HUES64 (cell line): ENCODE measurements around the gene PLCB4.

Experiments used
- H3K27ac ChIP-seq: 2 replicates; pipeline ENCODE4 v1.7.0; 2013; ENCODE audit warnings: low read depth, low read length, inconsistent platforms
- H3K27me3 ChIP-seq: 2 replicates; pipeline ENCODE4 v1.6.1; 2013; ENCODE audit warnings: mild to moderate bottlenecking, low read length; ENCODE audit not compliant: insufficient read depth
- H3K36me3 ChIP-seq: 2 replicates; pipeline ENCODE4 v1.6.1; 2013; ENCODE audit warnings: mild to moderate bottlenecking, low read length; ENCODE audit not compliant: insufficient read depth
- H3K4me1 ChIP-seq: 2 replicates; pipeline ENCODE4 v1.6.1; 2013; ENCODE audit warnings: mild to moderate bottlenecking, low read length, moderate library complexity; ENCODE audit not compliant: insufficient read depth
- H3K4me3 ChIP-seq: 2 replicates; pipeline ENCODE4 v1.5.1; 2013; ENCODE audit warnings: mild to moderate bottlenecking, low read length, moderate library complexity
- H3K9ac ChIP-seq: 2 replicates; pipeline ENCODE4 v1.6.1; 2013; ENCODE audit warnings: mild to moderate bottlenecking, low read depth, low read length
- H3K9me3 ChIP-seq: 2 replicates; pipeline ENCODE4 v1.6.1; 2013; ENCODE audit warnings: low read depth, low read length; ENCODE audit not compliant: insufficient read depth
- WGBS: fragments of 150-250, 120-280 bp; methylation state at CpG from one replicate; pipeline ENCODE4 v1.1.7; 2013; ENCODE audit warnings: missing lambda C conversion rate; 5-methylcytosine and 5-hydroxymethylcytosine counted together

The PLCB4 gene

DNA sequence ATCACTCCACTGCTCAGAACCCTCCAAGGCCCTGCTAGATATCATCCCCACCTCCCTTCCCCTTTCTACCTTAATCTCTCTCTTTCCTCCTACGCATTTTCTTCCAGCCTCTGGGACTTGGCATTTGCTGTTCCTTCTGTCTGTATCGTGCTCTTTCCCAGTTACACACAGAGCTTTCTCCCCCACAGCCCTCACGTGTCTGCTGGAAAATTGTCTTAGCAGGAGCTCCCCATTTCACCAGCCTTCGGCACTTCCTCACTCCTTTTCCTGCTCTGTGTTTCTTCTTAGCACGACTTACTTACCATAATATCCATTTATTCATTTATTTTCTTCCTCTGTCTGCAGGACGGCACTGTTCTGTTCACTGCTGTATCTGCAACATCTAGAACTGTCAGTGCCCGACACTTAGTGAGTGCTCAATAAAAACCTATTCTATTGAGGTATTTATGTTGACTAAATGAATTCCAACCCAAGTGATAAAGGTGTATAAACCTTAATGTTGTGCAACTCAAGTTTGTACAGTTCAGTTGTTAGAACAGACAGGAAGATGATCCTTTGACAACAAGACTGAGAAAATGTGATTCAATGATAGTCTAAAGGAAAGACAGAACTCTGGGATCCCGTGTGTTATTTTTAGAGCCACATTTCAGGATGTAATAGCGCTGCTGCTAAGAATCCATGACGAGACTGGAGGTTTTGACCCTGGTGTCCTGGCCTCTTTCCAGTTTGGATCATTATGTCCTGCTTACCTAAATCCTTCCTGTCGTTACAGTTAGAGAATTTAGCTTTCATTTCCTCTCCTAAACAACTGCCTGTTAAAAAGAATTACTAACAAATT, 275.4 kb downstream of the PLCB4 start:
- no peak overlapping the region for H3K27ac ChIP-seq
- H3K9me3 ChIP-seq, result no peaks in the 10 kb centered on the region
- H3K36me3 ChIP-seq, result no peaks in the 10 kb centered on the region
- H3K27me3 ChIP-seq, result no peaks in the 10 kb centered on the region
- H3K4me3 ChIP-seq, result no peak overlapping the region
- 0 out of 2 replicates have a peak, but pooled peaks cover 3% of the 10 kb centered on the region for H3K4me1 ChIP-seq
- WGBS, result 91% methylated on average over 11 of the region's 11 CpGs
- H3K9ac ChIP-seq, result no peak overlapping the region

DNA sequence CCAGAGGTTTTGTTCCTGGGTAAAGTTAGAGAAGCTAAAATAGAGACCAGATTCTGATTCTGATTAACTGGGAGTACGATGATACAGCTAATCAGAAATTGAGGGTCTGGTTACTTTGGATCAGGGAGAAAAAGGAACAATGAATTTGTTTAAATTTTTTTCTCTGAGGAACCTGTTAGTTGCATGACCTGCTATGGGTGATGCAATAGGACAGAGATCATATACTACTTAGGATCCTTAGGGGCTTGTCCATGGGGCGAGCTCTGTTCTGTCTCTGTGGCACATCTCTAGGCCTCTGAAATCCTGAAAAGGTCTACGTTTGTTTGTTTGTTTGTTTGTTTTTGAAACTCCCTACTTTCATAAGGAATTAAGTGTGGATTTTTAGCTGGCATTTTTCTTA, 279.4 kb downstream of the PLCB4 start:
- Histone ChIP-seq H3K9me3 (no peaks in the 10 kb centered on the region), H3K27ac (no peak overlapping the region), H3K27me3 (no peaks in the 10 kb centered on the region), H3K4me3 (no peak overlapping the region), H3K4me1 (0 out of 2 replicates have a peak, but pooled peaks cover 3% of the 10 kb centered on the region), H3K36me3 (no peaks in the 10 kb centered on the region), H3K9ac (no peak overlapping the region)
- 91% methylated on average over 3 of the region's 3 CpGs for WGBS

- 91% methylated on average over 2 of the region's 2 CpGs for WGBS
- Histone ChIP-seq H3K4me1 (0 out of 2 replicates have a peak, but pooled peaks cover 3% of the 10 kb centered on the region), H3K36me3 (no peaks in the 10 kb centered on the region), H3K9me3 (no peaks in the 10 kb centered on the region), H3K9ac (no peak overlapping the region), H3K27ac (no peak overlapping the region), H3K27me3 (no peaks in the 10 kb centered on the region), H3K4me3 (no peak overlapping the region)
Measured at GRCh38 chr20:9348747-9349146, 279.9 kb downstream of the PLCB4 start.

- Histone ChIP-seq H3K9me3 (no peaks in the 10 kb centered on the region), H3K27me3 (no peaks in the 10 kb centered on the region), H3K4me3 (no peak overlapping the region), H3K36me3 (no peaks in the 10 kb centered on the region), H3K9ac (no peak overlapping the region), H3K4me1 (0 out of 2 replicates have a peak, but pooled peaks cover 3% of the 10 kb centered on the region), H3K27ac (no peak overlapping the region)
- 96% methylated on average over 4 of the region's 4 CpGs for WGBS
Measured at GRCh38 chr20:9349249-9349648, 280.4 kb downstream of the PLCB4 start.

DNA sequence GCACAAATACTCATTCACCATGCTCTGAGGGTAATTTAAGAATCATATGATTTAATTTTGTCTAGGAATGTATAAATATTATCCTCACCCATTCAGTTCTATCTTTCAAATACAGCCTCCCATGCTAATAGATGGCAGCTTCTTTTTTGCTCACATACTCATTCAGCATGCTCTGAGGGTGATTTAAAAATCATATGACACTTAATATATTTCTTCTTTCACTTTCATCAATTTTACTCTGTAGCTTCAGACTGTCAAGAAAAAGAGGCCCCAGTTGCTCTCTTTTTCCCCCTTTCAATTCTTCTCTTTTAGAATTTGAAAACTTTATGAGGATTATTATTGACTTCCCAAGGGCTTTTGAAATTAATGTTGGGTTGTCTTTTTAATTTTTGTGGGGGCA, 283.9 kb downstream of the PLCB4 start:
- Histone ChIP-seq H3K4me3 (no peak overlapping the region), H3K27me3 (no peaks in the 10 kb centered on the region), H3K9me3 (no peaks in the 10 kb centered on the region), H3K36me3 (no peaks in the 10 kb centered on the region), H3K9ac (no peak overlapping the region), H3K4me1 (0 out of 2 replicates have a peak, but pooled peaks cover 3% of the 10 kb centered on the region), H3K27ac (no peak overlapping the region)

DNA sequence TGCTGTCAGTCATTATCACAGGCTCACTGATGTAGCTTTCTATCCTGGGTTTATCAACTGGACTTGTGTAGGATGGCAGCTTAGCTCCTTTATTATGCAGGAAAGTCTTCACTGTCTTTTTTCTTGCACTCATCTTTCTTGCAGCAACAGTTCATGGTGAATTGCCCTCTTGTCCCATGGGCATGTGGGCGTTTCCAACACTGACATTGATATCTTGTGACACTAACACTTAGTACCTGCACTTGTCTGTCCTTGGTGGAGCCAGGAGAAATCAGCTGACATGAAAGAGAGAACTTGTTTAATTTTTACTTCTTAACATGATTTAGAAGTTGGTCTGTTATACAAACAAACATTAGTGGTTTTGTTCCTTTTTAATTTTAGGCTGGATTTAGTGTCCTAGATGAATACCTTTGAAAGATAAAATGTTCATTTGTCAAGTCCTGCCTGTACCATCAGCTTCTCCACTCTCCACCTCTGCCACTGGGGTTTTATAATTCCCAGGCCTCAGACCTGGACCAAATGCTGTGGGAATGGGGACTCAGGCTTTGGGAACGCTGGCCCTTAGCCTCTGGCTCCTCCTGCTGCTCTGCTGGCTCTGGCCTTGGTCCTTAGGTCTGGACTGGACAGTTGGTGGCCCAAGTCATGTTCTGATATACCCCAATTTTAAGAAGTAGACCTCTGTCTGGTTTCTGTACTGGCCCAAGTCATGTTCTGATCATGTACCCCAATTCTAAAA, 284.5 kb downstream of the PLCB4 start:
- 89% methylated on average over 2 of the region's 2 CpGs for WGBS
- H3K9ac ChIP-seq, result no peak overlapping the region

DNA sequence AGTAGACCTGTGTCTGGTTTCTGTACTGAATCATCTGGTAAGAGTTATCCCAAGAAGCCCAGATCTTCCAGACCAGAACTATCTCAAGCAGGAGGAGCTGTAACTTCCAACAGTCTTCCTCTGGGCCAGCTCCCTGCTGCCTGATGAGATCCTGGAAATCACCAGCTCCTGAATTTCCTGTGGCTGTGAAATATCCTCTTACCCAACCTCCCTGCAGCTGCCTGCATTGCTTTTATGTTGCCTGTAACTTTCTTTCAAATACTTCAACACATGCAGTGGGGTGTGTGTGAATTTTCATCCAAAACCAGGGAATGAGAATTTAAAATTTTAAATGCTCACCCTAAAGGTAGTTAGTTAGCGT, 285.0 kb downstream of the PLCB4 start:
- H3K36me3 ChIP-seq, result no peaks in the 10 kb centered on the region
- H3K27ac ChIP-seq, result no peak overlapping the region
- no peak overlapping the region for H3K4me3 ChIP-seq
- WGBS, result no CpG with 5 or more reads among the region's 1 CpG
- H3K4me1 ChIP-seq, result no peaks in the 10 kb centered on the region
- H3K27me3 ChIP-seq, result no peaks in the 10 kb centered on the region
- H3K9me3 ChIP-seq, result no peaks in the 10 kb centered on the region
- no peak overlapping the region for H3K9ac ChIP-seq

More for the DNA sequence above, 284.5 kb downstream of the PLCB4 start:
- Histone ChIP-seq H3K9me3 (no peaks in the 10 kb centered on the region), H3K4me3 (no peak overlapping the region), H3K4me1 (0 out of 2 replicates have a peak, but pooled peaks cover 3% of the 10 kb centered on the region), H3K36me3 (no peaks in the 10 kb centered on the region), H3K27me3 (no peaks in the 10 kb centered on the region), H3K27ac (no peak overlapping the region)

- no peaks in the 10 kb centered on the region for H3K4me1 ChIP-seq
- H3K27me3 ChIP-seq, result no peaks in the 10 kb centered on the region
- H3K9me3 ChIP-seq, result no peaks in the 10 kb centered on the region
- H3K9ac ChIP-seq, result no peak overlapping the region
- 100% methylated on average over 2 of the region's 2 CpGs for WGBS
- no peaks in the 10 kb centered on the region for H3K36me3 ChIP-seq
- H3K4me3 ChIP-seq, result no peak overlapping the region
- no peak overlapping the region for H3K27ac ChIP-seq
Measured at GRCh38 chr20:9354579-9354978, 285.7 kb downstream of the PLCB4 start.

DNA sequence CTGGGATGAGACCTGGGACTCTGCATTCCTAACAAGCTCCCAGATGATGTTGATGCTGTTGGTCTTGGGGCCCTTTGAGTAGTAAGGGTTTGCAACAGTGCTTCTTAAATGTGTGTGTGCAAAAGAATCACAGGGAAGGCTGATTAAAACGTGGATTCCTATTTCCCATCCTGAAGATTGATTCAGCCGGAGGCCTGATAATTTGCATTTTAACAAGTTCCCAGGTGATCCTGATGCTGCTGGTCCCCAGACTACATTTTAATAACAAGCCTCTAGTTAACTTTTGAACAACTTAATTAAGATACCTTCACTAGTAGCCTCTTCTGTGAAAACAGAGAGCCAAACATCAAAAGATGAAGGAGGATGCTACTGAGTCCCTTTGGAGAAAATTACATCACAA, 289.1 kb downstream of the PLCB4 start:
- Histone ChIP-seq H3K27ac (no peak overlapping the region), H3K4me1 (no peaks in the 10 kb centered on the region), H3K4me3 (no peak overlapping the region), H3K27me3 (no peaks in the 10 kb centered on the region), H3K9ac (no peak overlapping the region), H3K9me3 (no peaks in the 10 kb centered on the region), H3K36me3 (peaks cover 6% of the 10 kb centered on the region; the same call in 1 of the 2 replicates)
- 87% methylated on average over 2 of the region's 2 CpGs for WGBS

DNA sequence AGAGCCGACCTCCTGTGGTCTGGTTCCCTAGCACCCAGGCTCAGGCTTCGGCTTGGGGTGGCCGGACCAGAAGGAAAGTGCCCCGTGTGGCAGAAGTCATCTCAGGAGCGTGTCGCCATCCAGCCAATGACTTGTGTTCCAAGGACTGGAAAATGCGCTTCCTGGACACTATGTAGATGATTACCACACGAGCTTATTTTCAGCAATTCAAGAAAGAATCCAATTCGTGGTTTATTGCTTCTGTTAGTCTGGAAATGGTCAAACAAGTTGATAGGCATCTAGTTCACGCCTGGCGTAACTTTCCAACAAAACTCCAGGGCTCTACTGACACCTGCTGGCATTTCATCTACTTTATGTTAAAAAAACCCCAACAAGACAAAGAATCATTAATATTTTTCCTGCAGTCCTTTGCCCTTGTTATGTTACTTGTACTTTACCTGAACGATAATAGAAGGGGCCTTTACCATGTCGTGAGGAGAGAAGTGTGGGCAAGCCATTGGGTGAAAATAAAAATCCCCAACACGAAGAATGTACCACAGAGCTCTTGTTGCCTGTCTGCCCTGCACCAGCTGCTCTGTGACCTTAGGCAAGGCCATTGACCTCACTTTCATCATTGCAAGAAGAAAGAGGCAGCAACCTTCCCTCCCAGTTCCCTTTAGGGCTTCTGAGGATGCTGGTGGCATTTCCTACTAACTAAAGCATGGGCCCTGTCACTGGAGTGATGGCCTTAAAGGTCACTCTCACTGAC, 290.8 kb downstream of the PLCB4 start:
- no peak overlapping the region for H3K9ac ChIP-seq
- no peak overlapping the region for H3K4me3 ChIP-seq

DNA sequence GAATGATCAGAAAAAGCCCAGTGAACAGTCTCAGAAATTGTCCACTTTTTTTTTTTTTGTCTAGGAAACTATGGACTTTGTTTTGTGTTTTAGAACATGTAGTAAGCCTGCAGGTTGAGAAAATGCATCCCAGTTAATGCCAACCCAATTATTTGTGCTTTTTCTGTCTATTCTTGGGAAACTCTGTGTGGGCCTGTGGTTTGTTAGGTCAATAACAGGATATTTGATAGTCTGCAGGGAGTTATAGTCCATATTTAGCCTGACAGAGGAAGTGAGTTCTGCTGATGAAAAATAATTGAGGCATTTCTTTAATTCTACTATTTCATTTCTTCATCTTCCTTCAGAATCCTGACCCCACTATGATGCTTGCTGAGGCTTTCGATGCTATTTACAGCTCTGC, 291.5 kb downstream of the PLCB4 start:
- H3K9ac ChIP-seq, result no peak overlapping the region
- no peaks in the 10 kb centered on the region for H3K4me1 ChIP-seq
- no peaks in the 10 kb centered on the region for H3K27me3 ChIP-seq
- no peak overlapping the region for H3K27ac ChIP-seq
- peaks cover 10% of the 10 kb centered on the region; the same call in 1 of the 2 replicates for H3K36me3 ChIP-seq
- H3K9me3 ChIP-seq, result no peaks in the 10 kb centered on the region
- 97% methylated on average over 1 of the region's 1 CpG for WGBS
- H3K4me3 ChIP-seq, result no peak overlapping the region

More for the DNA sequence above, 290.8 kb downstream of the PLCB4 start:
- H3K27me3 ChIP-seq, result no peaks in the 10 kb centered on the region
- no peaks in the 10 kb centered on the region for H3K9me3 ChIP-seq
- H3K4me1 ChIP-seq, result no peaks in the 10 kb centered on the region
- peaks cover 10% of the 10 kb centered on the region; the same call in 1 of the 2 replicates for H3K36me3 ChIP-seq
- no peak overlapping the region for H3K27ac ChIP-seq
- WGBS, result 86% methylated on average over 14 of the region's 14 CpGs
